HepG2 (cell line): ENCODE results near the gene FUOM. TPM values are rescaled to one million over a fixed set of nuclear protein-coding genes. Genes with fewer than 3 reads are reported as not detected.
A peak's percentile ranks its signal among the peaks of the same experiment; 100 is the strongest.

Experiments
- IKZF5 ChIP-seq: IDR thresholded peaks from 2 replicates; pipeline ENCODE4 v1.6.1; 2018; ENCODE audit warnings: missing genetic modification reagents, mild to moderate bottlenecking, missing compliant biosample characterization
- KLF6 ChIP-seq: IDR thresholded peaks from 2 replicates; pipeline ENCODE4 v1.8.0; 2016; ENCODE audit warnings: missing biosample characterization, missing genetic modification reagents
- MXI1 ChIP-seq: IDR thresholded peaks from 3 replicates; pipeline ENCODE4 v1.6.1; 2012; ENCODE audit warnings: low read depth, low read length, inconsistent platforms, borderline replicate concordance
- POLR2A ChIP-seq, 2 experiments: IDR thresholded peaks; 2 replicates each; pipeline ENCODE4 v1.6.1; 2011; ENCODE audit warnings: low read depth in 2 of 2, low read length in 2 of 2, mild to moderate bottlenecking in 1 of 2, moderate library complexity in 1 of 2; ENCODE audit not compliant: insufficient read depth in 1 of 2
- POLR2G ChIP-seq: fragments of 200-400 bp; formaldehyde crosslinking; IDR thresholded peaks from 2 replicates; pipeline ENCODE4 v1.6.1; 2018; ENCODE audit warnings: mild to moderate bottlenecking, low read depth, low read length, moderate library complexity
- TOE1 ChIP-seq: sonication (generic); formaldehyde crosslinking; IDR thresholded peaks from 2 replicates; pipeline ENCODE4 v1.4.0; 2020; ENCODE audit warnings: mild to moderate bottlenecking, missing genetic modification reagents
- ZGPAT ChIP-seq: IDR thresholded peaks from 2 replicates; pipeline ENCODE4 v1.6.1; 2016; ENCODE audit warnings: mild to moderate bottlenecking
- ZMAT3 ChIP-seq: sonication (generic); formaldehyde crosslinking; conservative IDR thresholded peaks from 2 replicates; pipeline ENCODE4 v1.7.0; 2021; ENCODE audit warnings: missing genetic modification reagents
- ZNF136 ChIP-seq: sonication (generic); formaldehyde crosslinking; IDR thresholded peaks from 2 replicates; pipeline ENCODE4 v1.8.1; 2022; ENCODE audit warnings: low read depth, mild to moderate bottlenecking, moderate library complexity, missing genetic modification reagents
- ZNF160 ChIP-seq: sonication (generic); formaldehyde crosslinking; IDR thresholded peaks from 2 replicates; pipeline ENCODE4 v1.8.0; 2022; ENCODE audit warnings: mild to moderate bottlenecking, inconsistent platforms, missing genetic modification reagents
- ZNF274 ChIP-seq: sonication (generic); formaldehyde crosslinking; IDR thresholded peaks from 2 replicates; pipeline ENCODE4 v1.5.1; 2020; ENCODE audit warnings: mild to moderate bottlenecking, missing genetic modification reagents
- ZNF747 ChIP-seq: sonication (generic); formaldehyde crosslinking; IDR thresholded peaks from 2 replicates; pipeline ENCODE4 v1.8.1; 2023; ENCODE audit warnings: missing genetic modification reagents, mild to moderate bottlenecking, borderline replicate concordance
- ZNF766 ChIP-seq: sonication (generic); formaldehyde crosslinking; IDR thresholded peaks from 2 replicates; pipeline ENCODE4 v1.5.0; 2020; ENCODE audit warnings: missing genetic modification reagents, borderline replicate concordance
- ZNF768 ChIP-seq: sonication (generic); formaldehyde crosslinking; IDR thresholded peaks from 2 replicates; pipeline ENCODE4 v1.4.0; 2020; ENCODE audit warnings: missing genetic modification reagents
- polyA plus RNA-seq, 8 experiments: library from polyadenylated mRNA; depleted of rRNA in 3 of 8; stranded (reverse) in 7 of 8; unstranded in 1 of 8; fragments of >200 nt; fragmentation: Illumina TruSeq in 4 of 8; extraction: Trizol in 4 of 8; gene quantifications; 2 replicates each; pipeline versions ENCODE4 v1.2.1 to v1.2.3, GENCODE V29; 2011 to 2016; ENCODE audit warnings: low read depth in 4 of 8, missing spikeins in 1 of 8, mixed read lengths in 1 of 8; ENCODE audit not compliant: insufficient read depth in 1 of 8
- total RNA-seq, 5 experiments: library from RNA; depleted of rRNA; stranded (reverse); fragments of >200 nt; fragmentation: Illumina TruSeq; extraction: Trizol; gene quantifications; 2 replicates each; pipeline ENCODE4 v1.2.3, GENCODE V29; 2016; ENCODE audit warnings: low read depth in 1 of 5
- TF ChIP-seq, protein P1 (sequence below): sonication (generic); formaldehyde crosslinking; IDR thresholded peaks from one replicate; pipeline ENCODE4 v1.5.1; 2020; ENCODE audit warnings: mild to moderate bottlenecking, missing genetic modification reagents; ENCODE audit errors: not compliant biosample characterization
- TF ChIP-seq, protein P2 (sequence below): sonication (generic); formaldehyde crosslinking; IDR thresholded peaks from 2 replicates; pipeline ENCODE4 v1.5.0; 2020; ENCODE audit warnings: missing genetic modification reagents

Gene FUOM
- total and polyA plus RNA-seq, 2 of the 13 experiments (the other 11 are each of a cell fraction or from before 2014, with no cell fraction given) = 27.5 to 60.4 TPM

- TF ChIP-seq, protein P1, sequence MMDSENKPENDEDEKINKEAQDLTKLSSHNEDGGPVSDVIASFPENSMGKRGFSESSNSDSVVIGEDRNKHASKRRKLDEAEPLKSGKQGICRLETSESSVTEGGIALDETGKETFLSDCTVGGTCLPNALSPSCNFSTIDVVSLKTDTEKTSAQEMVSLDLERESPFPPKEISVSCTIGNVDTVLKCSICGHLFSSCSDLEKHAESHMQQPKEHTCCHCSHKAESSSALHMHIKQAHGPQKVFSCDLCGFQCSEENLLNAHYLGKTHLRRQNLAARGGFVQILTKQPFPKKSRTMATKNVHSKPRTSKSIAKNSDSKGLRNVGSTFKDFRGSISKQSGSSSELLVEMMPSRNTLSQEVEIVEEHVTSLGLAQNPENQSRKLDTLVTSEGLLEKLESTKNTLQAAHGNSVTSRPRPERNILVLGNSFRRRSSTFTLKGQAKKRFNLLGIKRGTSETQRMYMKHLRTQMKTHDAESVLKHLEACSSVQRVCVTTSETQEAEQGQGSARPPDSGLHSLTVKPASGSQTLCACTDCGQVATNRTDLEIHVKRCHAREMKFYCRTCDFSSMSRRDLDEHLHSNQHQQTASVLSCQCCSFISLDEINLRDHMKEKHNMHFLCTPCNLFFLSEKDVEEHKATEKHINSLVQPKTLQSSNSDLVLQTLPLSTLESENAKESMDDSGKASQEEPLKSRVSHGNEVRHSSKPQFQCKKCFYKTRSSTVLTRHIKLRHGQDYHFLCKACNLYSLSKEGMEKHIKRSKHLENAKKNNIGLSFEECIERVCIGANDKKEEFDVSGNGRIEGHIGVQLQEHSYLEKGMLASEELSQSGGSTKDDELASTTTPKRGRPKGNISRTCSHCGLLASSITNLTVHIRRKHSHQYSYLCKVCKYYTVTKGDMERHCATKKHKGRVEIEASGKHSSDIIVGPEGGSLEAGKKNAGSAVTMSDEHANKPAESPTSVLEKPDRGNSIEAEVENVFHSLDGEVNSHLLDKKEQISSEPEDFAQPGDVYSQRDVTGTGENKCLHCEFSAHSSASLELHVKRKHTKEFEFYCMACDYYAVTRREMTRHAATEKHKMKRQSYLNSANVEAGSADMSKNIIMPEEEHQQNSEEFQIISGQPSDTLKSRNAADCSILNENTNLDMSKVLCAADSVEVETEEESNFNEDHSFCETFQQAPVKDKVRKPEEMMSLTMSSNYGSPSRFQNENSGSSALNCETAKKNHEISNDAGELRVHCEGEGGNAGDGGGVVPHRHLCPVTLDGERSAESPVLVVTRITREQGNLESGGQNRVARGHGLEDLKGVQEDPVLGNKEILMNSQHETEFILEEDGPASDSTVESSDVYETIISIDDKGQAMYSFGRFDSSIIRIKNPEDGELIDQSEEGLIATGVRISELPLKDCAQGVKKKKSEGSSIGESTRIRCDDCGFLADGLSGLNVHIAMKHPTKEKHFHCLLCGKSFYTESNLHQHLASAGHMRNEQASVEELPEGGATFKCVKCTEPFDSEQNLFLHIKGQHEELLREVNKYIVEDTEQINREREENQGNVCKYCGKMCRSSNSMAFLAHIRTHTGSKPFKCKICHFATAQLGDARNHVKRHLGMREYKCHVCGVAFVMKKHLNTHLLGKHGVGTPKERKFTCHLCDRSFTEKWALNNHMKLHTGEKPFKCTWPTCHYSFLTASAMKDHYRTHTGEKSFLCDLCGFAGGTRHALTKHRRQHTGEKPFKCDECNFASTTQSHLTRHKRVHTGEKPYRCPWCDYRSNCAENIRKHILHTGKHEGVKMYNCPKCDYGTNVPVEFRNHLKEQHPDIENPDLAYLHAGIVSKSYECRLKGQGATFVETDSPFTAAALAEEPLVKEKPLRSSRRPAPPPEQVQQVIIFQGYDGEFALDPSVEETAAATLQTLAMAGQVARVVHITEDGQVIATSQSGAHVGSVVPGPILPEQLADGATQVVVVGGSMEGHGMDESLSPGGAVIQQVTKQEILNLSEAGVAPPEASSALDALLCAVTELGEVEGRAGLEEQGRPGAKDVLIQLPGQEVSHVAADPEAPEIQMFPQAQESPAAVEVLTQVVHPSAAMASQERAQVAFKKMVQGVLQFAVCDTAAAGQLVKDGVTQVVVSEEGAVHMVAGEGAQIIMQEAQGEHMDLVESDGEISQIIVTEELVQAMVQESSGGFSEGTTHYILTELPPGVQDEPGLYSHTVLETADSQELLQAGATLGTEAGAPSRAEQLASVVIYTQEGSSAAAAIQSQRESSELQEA = peak; percentile 64
- no peak for TF ChIP-seq IKZF5 (CRISPR knock-in tag)
- TF ChIP-seq ZNF768 (CRISPR knock-in tag) = no peak
- peak; percentile 77 for TF ChIP-seq POLR2G
- peak; percentile 65 to 66 for TF ChIP-seq POLR2A (IDR thresholded peaks at IDR 0.05; ENCODE audit: insufficient read depth in 1 of 2, low read depth in 2 of 2, low read length in 2 of 2)
- TF ChIP-seq ZNF766 (CRISPR knock-in tag) = no peak
- no peak for TF ChIP-seq ZNF747 (CRISPR knock-in tag)
- no peak for TF ChIP-seq KLF6 (CRISPR knock-in tag)
- no peak for TF ChIP-seq ZNF136 (CRISPR knock-in tag)
- TF ChIP-seq TOE1 (CRISPR knock-in tag) = no peak
- TF ChIP-seq, protein P2, sequence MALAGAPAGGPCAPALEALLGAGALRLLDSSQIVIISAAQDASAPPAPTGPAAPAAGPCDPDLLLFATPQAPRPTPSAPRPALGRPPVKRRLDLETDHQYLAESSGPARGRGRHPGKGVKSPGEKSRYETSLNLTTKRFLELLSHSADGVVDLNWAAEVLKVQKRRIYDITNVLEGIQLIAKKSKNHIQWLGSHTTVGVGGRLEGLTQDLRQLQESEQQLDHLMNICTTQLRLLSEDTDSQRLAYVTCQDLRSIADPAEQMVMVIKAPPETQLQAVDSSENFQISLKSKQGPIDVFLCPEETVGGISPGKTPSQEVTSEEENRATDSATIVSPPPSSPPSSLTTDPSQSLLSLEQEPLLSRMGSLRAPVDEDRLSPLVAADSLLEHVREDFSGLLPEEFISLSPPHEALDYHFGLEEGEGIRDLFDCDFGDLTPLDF (CRISPR knock-in tag) = peak; percentile 8; the same call in 1 of the 2 replicates
- TF ChIP-seq ZNF160 (CRISPR knock-in tag) = no peak
- TF ChIP-seq ZMAT3 (CRISPR knock-in tag) = no peak; the same call in 1 of the 2 replicates
- 0 out of 2 replicates have a peak, but pooled peaks have one; percentile 17 for TF ChIP-seq ZGPAT
- TF ChIP-seq MXI1 = no peak
- peak; percentile 50; the same call in 1 of the 2 replicates for TF ChIP-seq ZNF274 (CRISPR knock-in tag)
Measured at GRCh38 chr10:133308421-133309099, 49.3 kb downstream of the FUOM start, which contains the start of the genes TUBGCP2 and ZNF511 (continued).
